ENCODE data around the gene SF3B2. TPM values are rescaled to one million over a fixed set of nuclear protein-coding genes. Genes with fewer than 3 reads are reported as not detected.

SF3B2 gene
- total and polyA plus RNA-seq, 9 of the 15 experiments (the other 6 are each of a cell fraction or from before 2014, with no cell fraction given) = 58.3 to 248 (median 157) TPM

DNA sequence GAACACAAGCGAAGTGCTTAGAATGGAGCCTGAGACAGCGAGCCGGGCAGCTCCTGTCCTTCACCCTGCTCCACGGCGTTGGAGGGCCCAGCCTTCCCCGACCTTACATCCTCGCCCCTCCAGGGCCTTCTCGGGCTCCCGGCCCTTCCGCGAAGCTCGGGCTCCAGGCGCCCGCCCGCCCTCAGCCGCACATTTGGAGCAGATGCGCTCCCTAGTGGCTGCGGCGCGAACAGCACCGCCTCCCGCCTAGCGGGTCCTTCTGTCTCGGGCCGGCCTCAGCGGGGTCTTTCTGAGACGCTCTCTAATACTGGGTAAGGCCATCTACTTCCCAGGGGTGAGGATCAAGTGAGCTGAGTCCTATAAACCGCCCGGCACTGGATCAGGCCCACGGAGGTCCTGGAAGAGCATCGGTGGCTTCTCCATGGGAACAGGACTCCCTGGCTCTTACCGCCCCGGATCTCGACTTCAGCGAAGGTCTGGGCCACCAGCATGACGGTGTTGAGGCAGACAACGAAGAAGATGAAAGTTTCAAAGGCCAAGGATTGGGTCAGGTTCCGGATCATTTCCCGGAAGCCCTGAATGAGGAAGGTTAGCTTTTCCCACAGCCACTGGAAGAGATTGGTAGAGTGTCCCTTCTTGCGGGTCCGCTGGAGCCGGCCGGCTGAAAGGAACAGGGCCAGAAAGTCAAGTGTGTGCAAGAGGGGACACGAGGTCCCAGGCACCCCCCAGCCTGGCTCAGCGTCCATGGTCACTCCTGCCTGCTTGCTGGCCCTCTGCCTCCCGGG is 29.6 kb upstream of the SF3B2 start (continued):
- TF ChIP-seq TAF15 (IDR thresholded peaks at IDR 0.05; ENCODE audit: low read depth, low read length) (no peak), PTRF (tag; IDR thresholded peaks at IDR 0.05) (no peak), NFE2L1 (tag; IDR thresholded peaks at IDR 0.05; ENCODE audit: borderline replicate concordance, low read depth) (no peak), GABPB1 (CRISPR knock-in tag; IDR thresholded peaks at IDR 0.05) (peak; percentile 62; the same call in 1 of the 2 replicates), SP1 (CRISPR knock-in tag; IDR thresholded peaks at IDR 0.05) (peak; percentile 66; the same call in 1 of the 2 replicates), EZH2 (IDR thresholded peaks at IDR 0.05; ENCODE audit: borderline replicate concordance, low read depth, low read length) (no peak), RBM22 (IDR thresholded peaks at IDR 0.05; ENCODE audit: low read depth, low read length, poor library complexity, severe bottlenecking) (no peak), SMARCE1 (IDR thresholded peaks at IDR 0.05) (no peak), ZNF239 (CRISPR knock-in tag; IDR thresholded peaks at IDR 0.05) (no peak), NFIC (IDR thresholded peaks at IDR 0.05) (no peak), AFF1 (IDR thresholded peaks at IDR 0.05; ENCODE audit: low read depth in 1 of 2, partially characterized antibody in 2 of 2) (no peak), ZNF668 (CRISPR knock-in tag; IDR thresholded peaks at IDR 0.05) (no peak), ZNF449 (CRISPR knock-in tag; IDR thresholded peaks at IDR 0.05) (no peak), CBX3 (IDR thresholded peaks at IDR 0.05; ENCODE audit: borderline replicate concordance in 1 of 2, low read length in 2 of 2) (no peak), ZNF57 (CRISPR knock-in tag; IDR thresholded peaks at IDR 0.05) (no peak), ZNF785 (CRISPR knock-in tag; IDR thresholded peaks at IDR 0.05) (no peak), ZNF395 (CRISPR knock-in tag; IDR thresholded peaks at IDR 0.05) (no peak), FOXJ2 (tag; IDR thresholded peaks at IDR 0.05) (no peak), POU5F1 (IDR thresholded peaks at IDR 0.05; ENCODE audit: borderline replicate concordance, low read depth, low read length, partially characterized antibody) (no peak)
- TF ChIP-seq, protein P1, sequence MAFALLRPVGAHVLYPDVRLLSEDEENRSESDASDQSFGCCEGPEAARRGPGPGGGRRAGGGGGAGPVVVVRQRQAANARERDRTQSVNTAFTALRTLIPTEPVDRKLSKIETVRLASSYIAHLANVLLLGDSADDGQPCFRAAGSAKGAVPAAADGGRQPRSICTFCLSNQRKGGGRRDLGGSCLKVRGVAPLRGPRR (CRISPR knock-in tag; IDR thresholded peaks at IDR 0.05) = no peak

Data from K562 (cell line).